Fibroblast of upper back skin (primary cell): ENCODE measurements around the gene PIP4K2A.

ENCODE experiments used
- DNase-seq: peaks from one replicate; pipeline ENCODE4 v3.0.0-alpha.2; 2013

The PIP4K2A gene

DNA sequence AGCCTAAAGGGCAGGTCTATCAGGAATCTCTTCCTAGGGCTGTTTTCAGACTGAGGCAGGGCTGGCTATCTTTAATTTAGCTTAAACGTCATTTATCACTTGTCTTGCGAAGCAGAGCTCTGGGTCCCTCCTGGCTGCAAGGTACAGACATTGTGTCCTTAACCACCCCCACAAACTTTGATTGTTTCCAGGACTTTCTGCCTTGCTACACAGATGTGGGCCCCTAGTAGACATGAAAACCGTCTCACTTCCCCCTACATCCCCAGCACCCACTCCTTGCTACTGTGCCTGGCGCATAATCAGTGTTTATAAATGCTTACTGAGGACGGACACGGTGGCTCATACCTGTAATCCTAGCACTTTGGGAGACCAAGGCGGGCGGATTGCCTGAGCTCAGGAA lies 54.5 kb downstream of the PIP4K2A start:
- DNase-seq: no peak

DNA sequence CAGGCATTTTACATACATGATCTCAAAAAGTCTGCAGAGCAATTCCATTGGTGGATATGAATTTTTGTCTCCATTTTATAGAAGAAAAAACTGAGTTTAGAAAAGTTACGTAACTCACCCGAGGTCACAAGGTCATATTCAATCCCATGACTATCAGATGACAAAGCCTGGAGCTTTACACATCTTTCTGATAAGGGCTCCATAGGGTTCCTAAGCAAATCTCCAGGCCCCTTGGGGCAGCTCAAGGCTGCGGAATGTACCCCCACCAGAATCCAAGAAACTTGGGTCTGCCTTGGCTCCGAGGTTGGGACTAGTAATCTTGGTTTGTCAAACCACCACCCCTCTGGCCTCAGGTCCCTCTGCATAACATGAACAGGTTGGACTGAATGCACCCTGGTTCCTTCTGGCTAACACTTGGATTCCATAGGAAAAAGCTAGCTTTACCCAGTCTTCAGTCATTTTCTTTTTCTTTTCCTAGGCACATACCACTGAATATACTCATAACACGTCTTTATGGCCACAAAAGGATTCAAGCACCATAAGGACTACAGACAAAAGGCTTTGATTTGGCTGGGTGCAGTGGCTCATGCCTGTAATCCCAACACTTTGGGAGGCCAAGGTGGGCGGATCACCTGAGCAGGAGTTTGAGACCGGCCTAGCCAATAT lies 55.5 kb downstream of the PIP4K2A start:
- DNase-seq: peak; percentile 58

DNA sequence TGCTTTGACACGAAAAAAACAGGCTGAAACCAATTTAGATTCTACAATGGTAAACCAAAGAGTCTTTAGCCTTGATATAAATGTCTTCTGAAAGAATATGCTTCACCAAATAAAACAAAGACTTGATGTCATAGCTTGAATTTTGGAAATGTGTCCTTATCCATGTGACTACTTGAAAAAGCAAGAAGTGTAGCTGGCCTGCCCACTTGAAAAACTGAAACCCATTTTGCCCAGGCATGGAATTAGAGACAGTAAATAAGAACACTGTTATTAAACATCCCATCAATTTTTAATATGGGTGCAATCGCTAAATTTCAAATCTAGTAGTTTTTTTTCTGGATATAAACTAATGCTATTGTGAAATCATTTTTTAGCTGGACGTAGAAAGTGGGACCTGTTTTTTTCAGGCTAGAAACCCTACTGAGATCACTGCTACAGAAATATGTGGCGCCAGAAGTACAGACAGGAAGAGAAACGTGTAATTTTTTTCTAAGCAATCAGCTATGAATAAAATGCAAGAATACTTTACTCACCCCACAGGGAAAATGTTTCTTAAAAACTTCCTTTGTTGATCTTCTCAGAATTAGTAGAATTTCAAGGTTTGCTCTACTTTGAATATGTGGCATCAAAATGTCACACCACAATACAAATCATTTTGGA lies 56.7 kb downstream of the PIP4K2A start:
- peak; percentile 66 for DNase-seq

DNA sequence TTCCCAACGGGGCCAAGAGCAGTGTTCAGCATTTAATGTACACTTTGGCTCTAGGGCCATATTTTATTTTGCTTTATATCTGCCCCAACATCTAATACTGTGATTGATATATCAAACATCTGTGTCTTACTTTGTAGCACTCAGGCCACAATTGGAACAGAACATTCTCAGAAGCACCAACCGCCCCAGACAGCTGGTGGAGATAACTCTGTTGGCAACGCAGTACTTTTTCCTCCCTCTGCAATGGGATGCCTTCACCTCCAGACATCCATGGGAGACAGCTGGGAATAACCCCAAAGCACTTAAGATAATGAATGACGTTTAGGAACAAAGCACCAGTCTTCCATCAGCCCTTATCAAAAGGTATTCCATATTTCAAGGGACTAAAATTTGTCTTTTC lies 57.4 kb downstream of the PIP4K2A start:
- no peak for DNase-seq

DNA sequence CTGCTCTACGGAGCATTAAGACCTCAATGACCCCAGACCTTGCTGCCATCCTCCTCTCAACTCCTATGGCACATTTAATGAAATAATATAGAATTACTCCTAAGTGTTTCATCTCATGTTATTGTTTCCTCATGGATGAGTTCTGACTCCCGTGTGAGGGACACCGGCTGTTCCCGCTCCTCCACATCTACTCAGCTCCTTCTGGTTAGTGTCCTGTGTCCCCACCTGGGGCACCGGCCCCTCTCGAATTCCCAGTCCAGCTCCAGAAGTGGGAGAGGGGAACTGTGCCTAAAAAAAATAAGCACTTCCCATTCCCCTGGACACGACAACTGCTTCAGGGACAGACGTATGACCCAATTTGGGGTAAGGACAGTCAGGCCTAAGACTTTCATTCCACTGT lies 58.3 kb downstream of the PIP4K2A start:
- no peak for DNase-seq

DNA sequence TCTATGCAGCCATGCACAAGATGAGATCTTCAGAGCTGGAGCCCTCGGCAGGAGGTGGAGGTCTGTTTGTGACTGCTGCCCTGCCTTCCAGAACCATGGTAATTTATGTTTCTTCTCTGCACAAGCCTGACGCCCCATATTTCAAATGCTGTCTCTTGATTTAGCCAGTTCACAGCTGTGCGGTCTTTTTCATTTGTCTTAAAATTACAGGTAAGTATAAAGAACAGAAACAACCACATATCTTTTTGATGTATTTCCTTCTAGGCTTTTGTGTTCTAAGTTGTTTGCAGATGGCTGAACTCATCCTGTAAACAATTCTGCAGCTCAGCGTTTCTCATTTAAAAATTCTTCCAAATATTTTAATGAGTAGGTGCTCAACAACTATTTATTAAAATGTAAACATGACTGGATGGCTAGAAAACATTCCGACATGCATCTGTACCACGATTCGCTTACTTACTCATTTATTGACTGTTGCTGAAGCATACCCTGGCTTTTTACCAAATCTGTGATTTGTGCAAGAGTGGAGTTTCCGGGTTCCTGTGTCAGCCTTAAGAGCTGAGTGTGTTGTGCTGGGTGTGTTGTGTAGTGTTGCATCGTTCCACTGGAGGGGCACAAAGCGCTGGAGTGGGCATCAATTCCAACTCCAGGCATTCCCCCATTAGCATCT lies 58.9 kb downstream of the PIP4K2A start:
- DNase-seq: peak; percentile 86

DNA sequence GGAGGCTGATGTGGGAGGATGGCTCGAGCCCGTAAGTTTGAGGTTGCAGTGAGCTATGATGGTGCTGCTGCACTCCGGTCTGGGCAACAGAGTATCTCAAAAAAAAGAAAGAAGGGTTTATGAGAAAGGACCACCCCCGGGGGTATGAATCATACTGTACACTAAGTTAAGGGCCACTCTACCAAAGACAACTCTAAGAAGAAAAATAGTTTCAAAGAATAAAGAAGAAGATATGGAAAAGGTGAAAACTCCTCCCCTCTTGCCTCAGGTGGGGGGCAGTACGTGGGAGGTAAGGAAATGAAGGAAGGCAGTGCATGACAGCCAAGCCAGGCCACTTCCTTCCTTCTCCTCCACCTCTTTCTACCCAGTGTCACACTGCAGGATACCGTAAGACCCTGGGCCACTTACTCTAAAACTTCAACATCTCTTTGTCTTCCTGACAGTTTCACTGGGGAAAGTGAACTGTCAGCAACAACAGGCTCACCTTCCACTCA lies 61.3 kb downstream of the PIP4K2A start:
- DNase-seq: no peak

DNA sequence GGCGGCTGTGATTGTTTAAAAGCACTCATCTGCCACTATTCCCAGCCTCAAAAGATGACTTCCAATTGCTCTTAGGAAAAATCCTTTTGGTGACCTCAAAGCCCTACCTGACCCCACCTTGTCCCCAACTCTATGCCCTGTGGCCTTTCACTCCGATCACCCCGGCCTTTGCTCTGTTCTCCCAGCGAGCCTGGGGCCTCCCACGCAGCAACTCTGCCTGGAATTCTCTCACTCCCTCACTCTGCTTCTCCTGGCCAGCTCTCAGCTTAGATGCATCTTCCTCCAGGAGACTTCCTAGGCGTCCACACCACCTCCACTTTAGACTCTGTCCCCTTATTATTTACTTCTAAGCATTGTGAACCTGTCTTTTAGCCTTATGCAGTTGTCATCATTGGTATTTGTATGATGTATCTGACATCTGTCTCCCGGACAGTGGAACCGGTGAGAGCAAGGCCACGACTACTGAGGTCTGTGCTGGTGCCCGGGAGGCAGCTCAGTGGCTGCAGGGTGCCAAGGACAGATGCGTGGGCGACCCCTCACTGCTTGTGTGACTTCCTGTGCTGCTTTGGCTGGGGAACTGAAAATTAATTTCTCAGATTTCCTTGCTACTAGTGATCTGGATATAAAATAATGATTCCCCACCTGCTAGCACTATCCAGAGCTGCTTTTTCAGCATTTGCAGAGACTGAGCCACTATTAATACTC lies 63.0 kb downstream of the PIP4K2A start:
- no peak for DNase-seq

DNA sequence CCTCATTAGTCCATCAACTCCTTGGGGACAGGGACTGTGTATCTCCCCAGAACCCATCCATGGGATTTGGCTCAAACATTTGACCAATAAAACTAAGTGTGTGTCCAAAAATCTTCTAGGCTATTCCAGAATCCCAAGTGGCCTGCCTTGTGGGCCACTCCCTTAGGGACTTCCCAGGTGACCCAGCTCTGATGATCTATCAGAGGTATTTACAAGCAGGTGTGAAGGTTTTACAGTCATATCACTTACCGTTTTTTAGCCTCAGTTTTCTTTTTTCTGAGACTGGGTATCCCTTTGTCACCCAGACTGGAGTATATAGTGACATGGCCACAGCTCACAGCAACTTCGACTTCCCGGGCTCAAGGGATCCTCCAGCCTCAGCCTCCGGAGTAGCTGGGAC lies 64.4 kb downstream of the PIP4K2A start:
- no peak for DNase-seq

DNA sequence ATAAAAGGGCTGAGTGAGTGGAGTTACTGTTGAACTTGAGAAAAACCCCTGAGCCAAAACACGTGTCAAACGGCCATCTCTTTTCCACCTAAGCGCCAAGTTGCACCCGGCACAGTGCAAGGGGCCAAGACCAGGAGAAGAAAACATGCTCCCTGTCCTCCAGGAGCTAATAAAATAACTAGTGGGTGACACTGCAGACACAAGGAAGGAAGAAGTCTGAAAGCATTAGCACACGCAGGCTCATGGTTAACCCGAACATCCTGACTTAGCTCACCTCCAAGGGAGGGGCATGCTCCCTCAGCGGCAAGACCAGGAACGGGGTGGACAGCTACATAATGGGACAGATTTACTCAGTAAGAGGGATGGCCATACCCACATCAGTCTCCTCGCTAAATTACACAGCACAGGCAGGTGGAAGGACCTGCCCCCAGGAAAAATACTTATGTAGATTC lies 65.0 kb downstream of the PIP4K2A start:
- DNase-seq: no peak

DNA sequence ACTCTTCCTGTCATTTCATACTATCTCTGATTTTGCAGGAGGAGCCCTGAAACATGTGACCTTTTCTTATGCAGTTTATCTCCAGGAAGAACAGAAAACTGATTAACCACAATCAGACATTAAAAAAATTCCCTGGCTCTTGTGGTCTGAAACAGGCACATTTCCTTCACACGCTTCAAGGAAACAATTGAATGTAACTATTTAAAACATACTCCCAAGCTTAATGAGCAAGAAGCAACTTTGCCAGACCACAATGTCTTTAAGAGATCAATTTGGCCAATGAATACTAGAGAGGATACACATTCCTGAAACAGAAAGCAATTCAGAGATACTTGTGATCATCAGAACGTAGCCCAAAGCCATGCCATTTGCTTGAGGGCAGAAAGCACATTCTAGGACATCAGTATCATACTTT lies 65.8 kb downstream of the PIP4K2A start:
- peak; percentile 86 for DNase-seq

DNA sequence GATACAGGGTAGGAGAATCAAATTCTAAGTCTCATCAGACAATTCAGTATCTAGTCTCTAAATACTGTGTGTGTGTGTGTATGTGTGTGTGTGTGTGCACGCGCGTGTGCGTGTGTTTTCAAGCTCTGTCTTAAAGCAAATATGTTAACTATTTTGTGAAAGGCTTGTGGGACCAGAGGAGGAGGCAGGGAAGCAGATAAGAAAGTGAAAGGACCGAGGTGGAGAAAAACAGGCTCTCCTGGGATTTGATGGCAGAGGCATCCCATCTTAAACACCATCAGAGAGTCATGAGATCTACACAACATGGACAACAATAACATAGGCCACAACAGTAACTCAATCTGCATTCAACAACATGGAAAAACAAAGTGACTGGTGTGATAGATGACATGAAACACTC lies 67.1 kb downstream of the PIP4K2A start:
- no peak for DNase-seq

DNA sequence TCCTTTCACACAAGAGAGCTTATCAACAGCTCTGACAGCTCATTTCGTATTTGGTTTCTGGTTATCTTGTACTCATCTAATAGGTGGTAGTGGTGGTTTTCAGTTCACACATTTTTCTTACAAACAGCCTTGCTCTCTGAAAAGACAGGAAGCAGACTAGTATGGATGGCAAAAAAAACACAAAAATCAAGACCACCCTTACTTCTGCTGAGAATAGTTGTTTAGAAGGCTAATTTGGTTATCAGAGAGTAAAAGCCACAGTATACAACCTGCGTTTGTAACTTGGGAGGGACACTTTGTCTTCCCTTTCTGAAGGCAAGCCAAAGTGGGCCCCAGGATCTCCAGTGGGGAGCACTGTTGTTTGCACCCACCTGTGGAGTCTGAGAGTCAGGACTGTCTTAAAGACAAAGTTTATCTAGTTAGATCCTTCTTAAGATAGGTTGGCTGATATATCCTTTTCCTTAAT lies 68.0 kb downstream of the PIP4K2A start:
- no peak for DNase-seq

DNA sequence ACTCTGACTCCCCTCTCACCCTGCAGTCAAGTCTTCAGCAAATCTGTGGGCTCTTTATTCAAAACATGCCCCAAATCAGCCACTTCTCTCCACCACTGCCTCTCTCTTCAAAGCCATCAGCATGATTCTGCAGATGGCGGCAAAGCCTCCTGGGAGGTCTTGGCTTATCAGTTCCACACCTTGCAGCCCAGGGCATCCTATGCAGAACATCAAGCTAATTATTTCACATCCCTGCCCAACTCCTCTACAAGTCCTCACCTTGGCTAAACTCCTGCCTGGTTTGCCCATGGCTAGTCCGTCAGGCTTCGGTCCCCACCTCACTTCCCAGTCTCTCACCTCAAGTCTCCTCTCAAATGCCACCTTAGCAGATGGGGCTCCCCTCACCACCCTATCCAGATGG lies 70.2 kb downstream of the PIP4K2A start:
- no peak for DNase-seq

DNA sequence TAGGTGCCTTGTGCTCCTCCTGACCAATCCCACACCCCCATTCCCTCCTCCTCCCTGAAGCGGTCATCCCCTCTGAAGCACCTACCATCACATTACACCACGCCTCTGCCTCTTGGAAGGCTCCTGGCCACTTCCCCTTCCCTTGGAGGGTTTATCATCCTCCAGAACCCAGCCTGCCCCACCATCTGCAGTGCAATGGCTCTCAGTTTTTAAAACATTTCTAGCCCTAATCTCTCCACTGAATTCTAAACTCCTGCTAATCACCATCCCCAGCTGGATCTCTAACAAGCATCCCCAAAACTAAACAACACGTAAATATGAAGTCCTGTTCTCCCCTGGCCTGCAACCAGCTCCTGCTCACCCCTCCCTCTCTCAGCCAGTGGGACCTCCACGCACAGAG lies 70.6 kb downstream of the PIP4K2A start:
- DNase-seq: no peak

DNA sequence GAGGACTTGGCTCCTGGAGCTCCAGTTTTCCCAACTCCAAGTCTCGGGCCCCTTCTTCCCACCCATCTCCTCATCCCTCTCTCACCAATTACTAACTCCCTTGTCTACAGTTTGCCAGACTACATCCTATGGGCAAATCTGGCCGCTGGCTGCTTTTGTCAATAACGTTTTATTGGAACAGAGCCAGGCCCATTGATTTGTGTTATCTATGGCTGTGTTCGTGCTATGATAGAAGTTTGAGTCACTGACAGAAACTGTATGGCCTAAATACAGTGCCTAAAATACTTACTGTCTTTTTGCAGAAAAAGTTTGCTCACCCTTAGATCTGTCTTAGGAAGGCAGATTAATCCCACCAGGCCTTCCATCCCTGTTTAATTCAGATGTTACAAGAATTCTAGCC lies 71.3 kb downstream of the PIP4K2A start:
- DNase-seq: no peak

DNA sequence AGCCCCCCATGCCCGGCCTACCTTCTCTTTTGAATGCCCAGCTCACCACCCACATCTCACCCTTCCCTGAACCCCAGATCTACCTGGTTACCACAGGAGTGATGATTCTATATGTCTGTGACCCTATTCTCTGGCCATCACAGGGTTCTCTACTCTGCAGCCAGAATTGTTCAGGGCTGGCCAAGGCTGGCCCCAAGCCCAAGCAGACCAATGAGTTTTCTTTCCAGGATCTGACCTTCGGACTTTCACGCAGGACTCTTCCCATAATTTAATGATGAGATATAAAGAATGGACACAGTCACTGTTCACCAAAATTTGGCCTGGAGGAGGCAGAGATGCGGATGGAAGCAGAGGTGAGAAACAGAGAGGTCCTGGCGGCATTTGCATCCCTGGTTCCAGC lies 72.6 kb downstream of the PIP4K2A start:
- DNase-seq: no peak

DNA sequence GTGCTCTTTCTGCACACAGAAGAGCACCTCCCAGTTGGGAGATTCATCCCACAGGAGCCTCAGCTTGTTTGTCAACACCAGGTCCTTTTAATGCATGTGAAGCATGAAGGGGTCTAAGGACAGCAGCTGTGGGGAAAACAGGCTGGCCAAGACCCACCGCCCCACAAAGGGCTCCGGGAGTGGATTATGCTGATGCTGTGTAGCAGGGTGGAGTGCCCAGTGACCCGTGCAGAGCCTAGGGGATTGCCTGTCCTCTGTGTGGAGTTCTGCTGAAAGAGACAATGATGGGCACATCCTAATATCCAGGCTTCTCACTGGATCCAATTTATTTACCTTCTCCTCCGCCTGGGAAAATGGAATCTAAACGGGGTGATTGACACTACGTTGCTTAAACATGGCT lies 74.0 kb downstream of the PIP4K2A start:
- DNase-seq: no peak

DNA sequence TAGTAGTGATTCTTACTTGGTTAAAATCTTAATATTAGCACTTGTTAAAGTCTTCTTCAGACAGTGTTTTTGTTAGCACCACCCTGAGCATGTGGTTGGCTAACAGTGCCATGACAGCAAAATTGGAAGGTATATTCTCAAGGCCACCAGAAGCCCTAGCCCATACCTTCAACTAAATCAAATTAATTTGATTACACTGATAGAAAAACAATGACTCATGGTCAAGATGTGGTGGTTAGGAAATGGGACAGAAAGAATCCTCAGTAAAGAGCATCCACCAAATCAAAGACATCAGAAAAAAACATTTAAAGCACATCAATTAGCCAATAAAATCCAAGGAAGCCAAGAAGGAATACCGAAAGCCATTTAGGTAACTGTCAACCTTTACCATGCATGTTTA lies 75.5 kb downstream of the PIP4K2A start:
- no peak for DNase-seq

DNA sequence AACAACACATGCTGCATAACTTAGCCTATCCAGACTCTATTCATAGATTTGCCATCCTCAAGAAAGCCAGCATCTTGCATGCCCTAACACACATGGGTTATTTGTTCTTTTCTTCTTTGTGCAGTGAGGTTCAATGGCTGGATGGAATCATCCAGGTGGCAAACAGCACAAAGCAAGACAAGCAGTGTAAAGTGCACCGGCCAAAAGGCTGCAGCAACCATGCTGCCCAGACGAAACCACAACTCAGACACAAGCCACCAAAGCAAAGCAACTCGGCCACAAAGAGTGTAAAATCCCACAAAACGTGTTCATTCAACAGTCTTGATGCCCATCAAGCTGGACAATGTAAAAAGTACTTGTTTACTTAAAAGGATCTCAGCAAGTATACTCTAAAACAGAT lies 76.9 kb downstream of the PIP4K2A start:
- DNase-seq: no peak

DNA sequence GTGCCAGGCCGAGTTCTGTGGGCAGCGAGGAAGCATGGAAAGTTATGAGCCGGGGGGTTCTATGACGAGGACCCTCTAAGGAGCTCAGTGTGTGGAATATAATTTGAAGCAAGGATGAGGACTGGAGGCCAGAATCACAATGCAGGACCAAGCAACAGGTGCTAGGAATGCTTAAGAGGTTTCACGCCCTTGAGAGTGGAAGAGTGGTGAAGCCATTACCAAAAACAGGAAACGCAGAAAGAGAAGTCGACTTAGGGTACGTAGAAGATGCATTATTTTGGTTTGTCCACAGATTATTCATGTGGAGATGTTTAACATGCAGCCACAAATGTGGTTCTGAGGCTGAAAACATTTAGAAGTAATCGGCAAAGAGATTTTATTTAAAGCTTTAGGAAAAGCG lies 78.7 kb downstream of the PIP4K2A start:
- DNase-seq: no peak

DNA sequence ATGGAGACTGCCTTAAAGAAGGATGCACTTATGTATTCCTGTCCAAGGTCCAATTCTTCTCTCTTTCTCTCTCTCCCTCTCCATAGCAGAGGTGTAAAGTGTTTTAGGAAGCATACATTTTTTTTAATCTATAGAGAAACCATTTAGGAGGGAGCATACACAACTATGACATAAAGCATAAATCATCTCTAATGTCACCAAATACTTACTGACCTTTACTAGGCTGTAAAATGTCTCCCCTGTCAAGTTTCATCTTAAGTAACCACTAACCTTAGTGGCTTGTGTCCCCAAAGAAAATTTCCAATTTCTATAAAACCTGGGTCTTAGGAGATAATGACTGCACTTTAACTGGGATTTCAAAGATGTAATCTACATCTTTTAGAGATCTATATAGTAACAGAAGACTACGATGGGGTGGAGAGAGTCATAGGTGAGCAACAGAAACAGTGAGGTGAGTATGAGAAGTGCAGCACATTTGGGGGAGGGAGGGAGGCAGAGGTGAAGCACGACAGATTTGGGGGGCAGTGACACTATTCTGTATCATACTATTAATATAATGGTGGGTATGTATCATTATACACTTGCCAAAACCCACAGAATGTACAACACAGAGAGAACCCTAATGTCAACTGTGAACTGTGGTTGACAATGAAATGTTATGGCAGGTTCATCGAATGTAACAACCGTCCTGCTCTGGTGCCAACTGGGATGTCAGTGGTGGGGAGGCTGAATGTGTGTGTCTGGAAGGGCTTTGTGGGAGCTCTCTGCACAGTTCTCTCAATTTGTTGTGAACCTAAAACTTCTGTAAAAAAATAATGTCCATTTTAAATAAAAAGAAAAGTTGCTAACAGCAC lies 79.5 kb downstream of the PIP4K2A start:
- no peak for DNase-seq
